Measurements from ENCODE around the gene SLC35A2.

The SLC35A2 gene

DNA sequence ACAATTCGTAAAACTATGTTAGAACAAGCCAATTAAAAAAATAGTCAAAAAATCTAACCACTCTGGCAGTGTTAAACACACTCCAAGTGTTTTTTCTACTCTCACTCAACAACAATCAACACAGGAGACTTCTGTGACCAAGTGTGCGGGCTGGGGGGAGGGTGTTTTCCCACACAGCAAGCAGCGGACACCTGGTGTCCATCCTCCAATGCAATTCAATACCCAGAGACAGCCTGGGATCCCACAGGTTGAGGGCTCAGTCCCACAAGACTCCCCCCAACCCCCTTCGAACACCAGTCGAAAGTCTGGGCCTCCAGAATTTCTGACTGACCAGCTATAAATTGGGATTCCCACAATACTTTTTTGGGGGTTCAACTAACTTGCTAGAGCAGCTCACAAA lies 15.7 kb upstream of the SLC35A2 start:
- DNase-seq: no peak

DNA sequence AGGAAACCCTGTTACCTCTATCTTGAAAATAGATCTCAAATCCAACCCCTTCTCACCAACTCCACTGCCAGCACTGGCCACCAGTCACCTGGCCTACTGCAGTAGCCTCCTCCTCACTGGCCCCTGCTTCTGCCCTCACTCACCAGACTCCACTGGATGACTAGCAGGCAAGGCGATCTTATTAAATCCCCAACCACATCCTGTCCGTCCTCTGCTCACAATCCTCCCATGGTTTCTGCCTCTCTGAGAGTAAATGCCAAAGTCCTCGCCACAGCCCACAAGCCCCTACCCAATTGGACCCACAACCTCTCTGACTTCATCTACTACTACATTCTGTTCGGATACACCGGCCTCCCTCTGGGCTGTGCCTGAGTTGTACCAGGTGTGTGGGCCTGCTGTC lies 12.8 kb upstream of the SLC35A2 start:
- DNase-seq: no peak

DNA sequence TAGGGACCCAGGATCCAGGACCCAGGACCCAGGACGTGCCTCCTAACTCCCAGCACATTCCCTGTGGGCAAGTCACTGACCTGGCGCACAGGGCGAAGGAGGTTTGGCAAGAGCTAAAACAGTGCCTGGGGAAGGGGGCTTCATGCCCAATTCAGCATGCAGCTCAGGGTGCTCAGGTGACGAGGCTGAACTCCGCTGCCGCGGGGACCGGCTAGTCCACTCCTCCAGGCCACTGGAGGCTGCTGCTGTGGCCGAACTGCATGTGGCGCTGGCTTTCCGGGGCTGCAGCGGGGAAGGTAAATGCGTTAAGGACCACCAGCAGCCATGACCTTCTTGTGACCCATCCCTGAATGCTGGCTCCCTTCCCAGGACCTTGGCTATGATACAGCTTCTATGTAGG lies 12.3 kb upstream of the SLC35A2 start:
- no peak for DNase-seq

DNA sequence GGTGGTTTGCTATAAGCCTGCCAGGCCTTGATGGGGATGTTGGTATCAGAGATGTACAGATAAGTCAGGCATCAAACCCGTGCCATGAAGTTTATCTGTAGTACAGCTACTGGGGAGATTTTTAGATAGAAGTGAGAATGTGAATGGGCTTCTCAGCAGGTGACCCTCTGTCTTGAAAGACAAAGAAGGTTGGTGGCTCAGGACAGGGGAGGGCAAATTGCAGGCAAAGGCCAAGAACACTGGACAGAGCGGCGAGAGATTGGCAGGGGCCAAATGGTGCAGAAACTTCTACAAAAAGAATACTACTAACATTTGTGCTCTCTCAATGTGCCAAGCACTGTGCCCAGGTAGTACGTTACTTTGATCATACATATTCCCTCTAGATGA lies 9.3 kb upstream of the SLC35A2 start:
- DNase-seq: no peak

DNA sequence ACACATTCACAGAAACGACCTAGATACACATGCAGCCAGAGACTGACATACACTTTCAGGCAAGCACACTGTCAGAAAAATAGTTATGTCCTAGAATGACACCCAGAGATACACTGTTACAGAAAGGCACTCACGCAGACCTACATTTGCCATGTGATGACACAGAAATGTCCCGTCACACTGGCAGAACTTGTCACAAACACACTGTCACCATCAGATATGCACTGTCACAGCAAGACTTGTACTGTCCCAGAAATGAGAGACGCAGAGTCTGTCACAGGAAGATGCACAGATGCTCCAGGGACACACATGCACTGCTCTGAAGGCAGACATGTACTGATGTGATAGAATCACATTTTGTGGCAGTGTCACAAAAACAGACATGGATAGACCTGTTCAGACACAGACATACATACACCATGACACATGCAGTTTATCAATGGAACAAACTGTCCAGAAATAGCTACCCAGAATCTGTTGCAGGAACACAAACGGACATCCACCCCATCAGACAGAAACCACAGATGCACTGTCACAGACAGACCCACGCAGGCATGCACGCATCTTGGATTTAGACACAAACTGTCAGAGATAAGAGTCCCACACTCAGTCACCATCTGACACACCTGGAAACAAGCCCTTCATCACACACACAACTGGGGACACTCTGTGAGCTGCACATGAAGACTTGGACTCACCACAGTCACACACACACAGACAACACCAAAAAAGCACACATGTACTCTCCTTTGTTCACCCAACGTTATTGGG lies 8.7 kb upstream of the SLC35A2 start:
- no peak for DNase-seq

DNA sequence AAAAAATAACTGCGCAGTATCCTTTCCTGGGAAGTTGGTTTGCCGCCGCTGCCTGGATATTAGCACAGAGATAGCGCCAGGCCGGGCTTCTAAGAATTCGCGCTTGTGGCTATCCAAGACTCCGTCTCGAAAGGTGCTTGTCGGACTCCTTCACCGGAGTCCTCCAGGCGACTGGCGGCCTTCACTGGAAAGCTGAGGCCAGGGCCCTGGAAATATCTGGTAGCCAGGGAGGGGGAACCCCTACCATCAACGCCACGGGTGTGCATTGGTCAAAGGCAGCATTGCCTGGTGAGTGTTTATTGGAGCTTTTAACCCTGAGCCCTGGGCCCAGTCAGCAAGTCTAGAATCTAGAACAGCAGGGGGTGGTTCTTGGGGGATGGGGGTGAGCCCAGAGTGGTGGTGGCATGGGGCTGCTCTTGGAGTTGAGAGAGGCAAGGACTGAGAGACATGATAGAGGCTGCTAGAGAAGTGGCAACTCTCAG lies 8.0 kb upstream of the SLC35A2 start:
- DNase-seq: no peak

DNA sequence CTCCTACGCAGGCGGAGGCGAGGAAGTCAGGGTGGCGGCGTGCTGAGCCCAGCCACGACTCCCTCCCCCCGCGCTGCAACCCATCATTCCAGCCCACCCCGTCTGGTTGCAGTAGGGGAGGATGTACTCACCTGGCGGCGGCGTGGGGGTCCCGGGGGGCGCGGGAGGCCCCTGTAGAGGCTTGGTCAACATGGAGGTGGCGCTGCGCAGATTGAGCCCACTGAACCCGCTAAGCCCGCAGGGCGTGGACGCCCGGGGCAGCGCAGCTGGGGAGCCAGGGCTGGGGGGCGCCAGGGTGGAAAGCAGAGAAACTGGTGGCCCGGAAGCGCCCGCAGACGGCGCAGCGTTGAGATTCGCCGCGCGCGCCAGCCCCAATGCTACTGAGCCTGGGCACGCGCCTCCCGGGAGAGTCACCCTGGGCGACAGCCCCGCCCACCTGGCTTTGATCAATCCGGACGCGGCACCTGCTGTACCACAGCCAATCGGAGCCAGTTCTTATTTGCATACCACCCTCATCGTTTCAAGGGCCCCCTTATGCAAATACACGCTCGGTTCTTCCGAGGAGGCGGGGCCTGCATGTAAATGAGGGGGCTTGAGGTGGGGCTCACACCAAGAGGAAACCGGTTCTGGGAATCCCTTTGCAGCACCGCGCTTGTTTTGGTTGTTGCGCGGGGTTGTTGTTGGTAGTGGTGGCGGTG lies 7.3 kb upstream of the SLC35A2 start, which contains the start of gene PIM2:
Gene PIM2, minus strand, starts transcription at position 382 of the 698 bp plus-strand sequence. Its CDS starts 190 bp downstream, at position 192.
- DNase-seq: peak; percentile 93

DNA sequence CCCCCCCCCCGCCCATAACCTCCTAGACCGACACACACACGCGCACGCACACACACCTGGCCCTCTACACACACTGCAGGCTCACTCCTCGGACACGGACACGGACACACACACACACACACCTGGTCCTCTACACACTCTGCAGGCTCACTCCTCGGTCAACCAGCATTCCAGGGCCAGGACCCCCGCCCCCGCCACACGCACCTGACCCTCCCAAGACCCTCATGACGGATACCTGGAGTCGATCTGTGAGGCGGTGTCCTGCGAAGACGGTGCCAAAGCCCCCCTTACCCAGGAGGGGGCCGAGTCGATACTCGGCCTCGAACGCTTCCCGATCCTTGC lies 6.8 kb upstream of the SLC35A2 start:
- DNase-seq: no peak

DNA sequence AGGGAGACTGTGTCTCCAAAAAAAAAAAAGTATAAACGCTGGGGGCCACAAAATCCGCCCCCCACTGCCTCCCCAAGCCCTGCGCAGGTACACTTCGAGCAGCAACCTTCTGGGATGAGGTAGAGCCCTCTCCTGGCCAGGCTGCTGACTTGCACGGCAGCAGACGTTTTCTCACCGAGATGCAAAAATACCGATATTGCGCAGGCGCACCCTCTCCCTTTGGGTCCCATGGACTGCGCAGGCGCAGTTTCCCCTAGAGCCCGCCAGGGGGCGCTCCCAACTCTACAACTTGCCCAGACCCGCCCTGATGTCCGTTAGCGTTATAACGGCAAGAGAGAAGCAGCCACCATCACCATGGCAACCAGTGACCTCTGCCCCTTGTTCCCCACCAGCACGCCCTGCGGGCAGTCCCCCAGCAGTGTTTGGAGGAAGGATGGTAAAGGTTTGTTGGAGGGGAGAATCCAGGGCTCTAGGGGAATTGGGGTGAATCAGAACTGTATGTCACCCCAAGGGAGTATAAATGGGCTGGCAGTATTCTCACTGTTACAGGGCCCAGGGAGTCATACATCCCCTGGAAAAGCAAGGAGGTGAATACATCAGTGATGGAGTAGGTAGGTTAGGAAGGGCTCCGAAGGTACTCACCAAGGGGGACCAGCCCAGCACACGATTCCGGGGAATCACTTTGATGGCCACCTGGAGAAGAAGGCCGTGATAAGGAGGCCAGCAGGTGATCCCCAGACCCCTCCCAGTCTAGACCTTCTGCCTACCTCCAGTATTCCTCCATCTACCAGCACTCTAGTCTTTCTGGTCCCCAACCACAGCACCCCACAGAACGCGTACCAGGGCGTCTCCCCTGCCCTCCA lies 5.9 kb upstream of the SLC35A2 start:
- DNase-seq: peak; percentile 55

DNA sequence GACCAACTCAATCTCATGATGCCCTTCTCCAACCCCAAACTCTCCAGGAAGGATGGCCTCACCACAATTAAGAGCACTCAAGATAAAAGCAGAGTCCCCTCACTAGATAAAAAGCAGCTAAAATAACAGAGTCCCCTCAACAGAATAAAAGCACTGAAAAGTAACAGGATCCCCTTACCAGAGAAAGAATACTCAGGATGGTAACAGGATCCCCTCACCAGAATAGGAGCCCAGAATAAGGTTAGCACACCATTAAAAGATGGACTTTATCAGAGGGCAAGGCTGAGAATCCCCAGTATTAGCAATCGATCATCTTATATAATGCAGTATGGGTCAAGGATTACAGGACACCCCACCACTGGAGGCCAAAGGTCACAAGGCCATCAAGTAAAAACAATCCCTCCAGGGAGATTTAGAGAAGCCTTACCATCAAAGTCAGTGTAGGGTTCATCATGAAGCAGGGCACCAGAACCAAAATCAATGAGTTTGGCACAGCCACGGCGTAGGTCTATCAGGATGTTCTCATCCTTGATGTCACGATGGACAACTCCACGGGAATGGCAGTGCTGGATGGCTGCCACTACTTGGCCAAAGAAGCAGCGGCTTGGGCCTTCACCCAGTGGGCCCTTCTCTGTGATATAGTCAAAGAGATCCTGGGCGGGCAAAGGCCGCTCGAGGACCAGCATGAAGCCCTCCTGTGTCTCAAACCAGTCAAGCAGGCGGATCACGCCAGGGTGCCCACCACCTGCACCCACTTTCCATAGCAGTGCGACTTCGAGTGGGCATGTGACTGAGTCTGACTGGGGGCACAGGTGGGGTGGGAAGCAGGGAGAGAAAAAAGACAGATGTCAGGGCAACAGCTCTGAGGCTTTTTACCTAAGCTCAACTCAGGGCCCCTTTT lies 3.4 kb upstream of the SLC35A2 start:
- no peak for DNase-seq

DNA sequence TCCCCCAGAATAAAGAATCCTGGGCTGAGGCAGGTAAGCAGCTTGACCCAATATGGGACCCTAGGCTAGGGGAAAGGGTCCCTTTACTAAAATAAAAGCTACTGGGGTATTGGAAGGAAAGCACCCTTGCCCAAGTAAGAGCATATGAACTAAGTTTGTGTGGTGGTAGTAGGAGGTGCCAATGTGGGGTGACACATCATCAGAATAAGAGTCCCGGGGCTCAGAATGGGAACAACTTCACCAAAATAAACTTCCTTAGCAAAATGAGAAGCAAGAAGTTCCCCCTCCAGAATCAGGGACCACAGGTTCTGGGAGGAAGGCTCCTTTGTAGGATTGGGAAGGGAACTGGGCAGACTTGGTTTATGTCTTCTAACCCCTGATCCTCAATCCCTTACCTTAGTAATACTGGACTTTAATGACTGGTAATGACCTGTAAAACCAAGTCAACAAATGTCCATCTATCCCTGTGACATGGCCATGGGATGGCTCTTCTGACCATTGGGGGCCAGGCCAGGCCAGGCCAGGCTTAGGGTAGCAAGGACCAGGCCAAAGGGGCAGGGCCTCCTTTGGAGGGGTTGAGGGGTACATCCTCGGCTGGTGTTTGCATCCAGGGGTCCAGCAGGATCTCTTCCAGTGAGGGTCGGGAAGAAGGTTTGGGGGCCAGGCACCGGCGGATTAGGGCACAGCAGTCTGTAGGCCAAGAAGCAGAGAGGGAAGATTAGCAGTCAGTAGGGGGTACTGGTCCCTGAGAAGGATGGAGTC lies 2.3 kb upstream of the SLC35A2 start:
- no peak for DNase-seq

DNA sequence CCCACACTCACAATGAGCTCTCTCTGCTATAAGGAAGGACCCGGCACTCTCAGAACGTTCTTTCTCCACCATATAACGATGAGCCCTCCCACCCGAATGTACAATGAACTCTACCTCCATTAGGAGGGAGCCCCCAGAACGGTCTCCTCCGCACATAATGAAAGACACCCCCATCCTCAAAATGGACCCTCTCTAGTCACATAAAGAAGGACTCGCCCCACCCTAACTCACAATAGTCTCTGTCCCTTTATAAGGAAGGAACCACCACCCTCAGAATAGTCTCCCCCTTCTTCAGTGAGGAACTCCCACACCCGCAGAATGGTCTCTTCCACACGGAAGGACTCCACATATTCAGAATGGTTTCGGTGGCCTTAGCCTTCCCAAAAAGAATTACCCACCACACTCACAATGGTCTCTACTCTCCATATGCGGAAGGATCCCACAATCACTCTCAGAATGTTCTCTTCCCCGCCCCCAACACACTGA lies 477 bp downstream of the SLC35A2 start:
- no peak for DNase-seq

DNA sequence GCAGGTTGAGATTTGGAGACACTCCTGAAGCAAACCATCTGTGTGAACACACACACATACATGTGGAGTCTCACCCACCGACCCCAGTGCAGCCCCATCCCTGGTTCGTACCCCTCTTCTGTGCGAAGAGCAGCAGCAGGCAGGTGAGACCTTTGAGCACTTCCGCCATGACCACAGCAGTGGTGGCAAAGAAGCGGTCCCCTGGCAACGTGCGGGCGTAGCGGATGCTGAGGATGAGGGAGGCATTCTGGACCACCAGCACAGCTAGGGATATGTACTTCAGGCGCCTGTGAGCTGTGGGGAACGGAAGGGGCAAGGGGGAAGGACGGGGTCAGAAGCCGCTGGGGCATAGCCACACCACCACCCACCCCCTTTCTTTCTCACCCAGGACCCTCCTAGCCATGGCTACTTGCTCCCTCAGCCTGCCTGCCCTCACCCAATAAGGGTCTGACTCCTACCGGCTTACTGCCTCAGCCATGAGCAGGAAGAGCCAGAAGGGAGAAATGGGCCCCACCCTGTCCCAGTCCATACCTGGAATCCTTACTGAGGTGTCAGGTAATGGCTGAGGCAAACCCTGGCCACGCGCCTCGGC lies 1.6 kb downstream of the SLC35A2 start:
- DNase-seq: no peak

DNA sequence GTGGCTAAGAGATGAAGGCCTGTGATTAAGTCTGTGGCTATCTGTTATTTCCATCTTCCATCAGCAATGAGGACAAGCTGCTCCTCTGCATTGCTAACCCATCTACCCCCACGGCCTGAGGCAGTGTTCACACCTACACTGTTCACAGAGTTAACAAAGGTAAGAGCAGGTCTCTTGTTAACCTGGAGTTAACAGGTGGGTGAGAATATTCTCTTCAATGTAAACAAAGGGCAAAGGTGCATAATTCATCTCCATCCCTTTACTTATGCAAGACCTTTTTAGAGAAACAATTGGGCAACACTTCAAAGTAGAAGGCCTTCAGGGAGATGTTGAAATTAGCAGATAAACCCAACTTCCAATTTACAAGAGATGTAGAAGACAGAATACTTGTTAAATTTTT lies 2.8 kb downstream of the SLC35A2 start:
- DNase-seq: no peak

DNA sequence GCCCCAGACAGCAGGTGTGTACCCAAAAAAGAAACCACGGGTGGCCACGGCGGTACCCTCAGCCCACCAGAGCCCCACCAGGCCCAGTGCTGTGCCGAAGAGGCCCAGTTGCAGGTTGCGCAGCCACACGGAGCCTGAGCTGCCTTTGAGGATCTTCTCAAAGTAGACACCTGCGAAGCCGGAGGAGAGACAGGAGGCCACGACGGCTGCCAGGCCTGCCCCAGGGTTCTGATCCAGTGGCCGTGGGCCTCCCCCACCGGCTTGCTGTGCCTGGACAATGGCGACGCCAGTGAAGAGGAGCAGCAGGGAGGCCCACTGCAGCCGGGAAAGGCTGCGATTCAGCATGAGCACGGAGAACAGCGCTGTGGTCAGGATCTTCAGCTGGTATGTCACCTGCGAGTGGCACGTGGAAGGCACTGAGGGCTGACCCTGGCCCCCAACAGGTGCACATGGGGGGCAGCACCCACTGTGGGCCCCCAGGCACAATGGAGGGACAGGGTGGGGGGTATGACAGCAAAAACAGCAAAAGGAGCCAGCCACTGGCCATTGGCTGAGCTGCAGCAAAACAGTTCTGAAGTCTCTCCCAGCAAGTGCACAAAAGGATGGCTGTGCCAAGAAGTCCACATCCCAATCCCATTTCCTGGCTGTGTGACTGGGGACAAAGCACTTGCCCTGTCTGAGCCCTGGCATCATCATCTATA lies 6.2 kb downstream of the SLC35A2 start:
- no peak for DNase-seq

DNA sequence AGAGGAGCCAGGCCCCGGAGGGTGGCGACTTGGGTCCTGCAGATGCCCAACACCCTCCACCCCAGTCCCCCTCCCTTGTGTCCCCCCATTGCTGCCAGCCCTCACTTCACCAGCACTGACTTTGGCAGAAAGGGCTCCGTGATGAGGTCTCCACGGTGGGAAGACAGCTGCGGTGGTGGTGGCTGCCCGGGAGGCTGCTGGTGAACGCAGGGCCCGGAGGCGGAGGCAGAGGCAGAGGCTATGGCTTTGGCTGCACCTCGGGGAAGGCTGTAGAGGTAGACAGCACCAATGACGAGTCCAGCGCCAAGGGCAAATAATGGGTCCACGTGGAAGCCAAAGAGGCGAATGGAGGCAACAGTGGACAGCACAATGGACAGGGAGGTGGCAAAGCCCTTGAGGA lies 6.8 kb downstream of the SLC35A2 start:
- no peak for DNase-seq

DNA sequence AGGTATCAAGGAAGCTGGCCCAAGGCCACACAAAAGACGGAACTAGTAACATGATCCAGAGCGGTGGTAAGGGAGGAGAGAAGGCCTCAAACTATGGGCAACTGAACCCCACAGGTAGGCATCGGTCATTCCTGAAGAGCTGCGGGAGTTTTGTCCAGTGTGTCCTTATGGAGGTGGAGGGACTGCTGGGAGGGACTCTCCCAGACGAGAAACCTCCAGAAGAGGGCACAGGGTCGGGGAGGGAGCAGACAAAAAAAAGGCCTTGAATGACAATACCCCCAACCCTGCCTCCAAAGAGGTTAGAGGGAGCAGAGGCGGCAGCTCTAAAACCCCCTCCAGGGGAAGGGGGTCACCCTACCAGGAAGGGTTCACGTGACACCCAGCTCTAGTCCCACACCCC lies 7.3 kb downstream of the SLC35A2 start:
- DNase-seq: no peak

DNA sequence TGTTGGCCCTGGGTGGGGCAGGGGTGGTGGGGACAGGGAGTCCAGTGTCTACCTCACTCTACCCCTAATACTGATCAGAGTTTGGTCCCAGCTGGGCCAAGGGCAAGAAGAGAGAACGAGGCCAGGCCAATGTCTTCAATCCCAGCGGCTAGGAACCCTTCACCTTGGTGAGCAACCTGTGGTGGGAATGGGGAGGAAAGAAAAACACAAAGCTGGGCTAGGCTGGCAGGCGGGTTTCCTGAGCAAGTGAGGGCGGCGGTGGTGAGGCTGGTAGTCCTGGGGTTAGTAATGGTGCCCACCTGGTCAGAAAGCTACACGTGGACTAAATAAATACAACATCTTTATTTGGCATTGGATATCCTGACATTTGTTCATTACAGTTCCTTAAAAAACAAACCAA lies 8.2 kb downstream of the SLC35A2 start:
- no peak for DNase-seq

DNA sequence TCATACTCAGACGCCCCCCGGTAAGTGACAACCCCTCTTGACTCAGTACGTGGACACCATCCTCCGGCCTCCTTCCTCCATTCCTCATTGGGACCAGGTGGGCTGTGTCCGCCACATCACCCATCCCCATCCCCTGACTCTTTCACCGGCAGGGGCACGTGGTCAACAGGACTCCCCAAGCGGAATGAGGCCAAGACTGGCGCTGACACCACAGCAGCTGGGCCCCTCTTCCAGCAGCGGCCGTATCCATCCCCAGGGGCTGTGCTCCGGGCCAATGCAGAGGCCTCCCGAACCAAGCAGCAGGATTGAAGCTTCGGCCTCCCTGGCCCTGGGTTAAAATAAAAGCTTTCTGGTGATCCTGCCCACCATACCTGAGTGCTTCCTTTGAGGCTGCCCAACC lies 8.7 kb downstream of the SLC35A2 start:
- no peak for DNase-seq

DNA sequence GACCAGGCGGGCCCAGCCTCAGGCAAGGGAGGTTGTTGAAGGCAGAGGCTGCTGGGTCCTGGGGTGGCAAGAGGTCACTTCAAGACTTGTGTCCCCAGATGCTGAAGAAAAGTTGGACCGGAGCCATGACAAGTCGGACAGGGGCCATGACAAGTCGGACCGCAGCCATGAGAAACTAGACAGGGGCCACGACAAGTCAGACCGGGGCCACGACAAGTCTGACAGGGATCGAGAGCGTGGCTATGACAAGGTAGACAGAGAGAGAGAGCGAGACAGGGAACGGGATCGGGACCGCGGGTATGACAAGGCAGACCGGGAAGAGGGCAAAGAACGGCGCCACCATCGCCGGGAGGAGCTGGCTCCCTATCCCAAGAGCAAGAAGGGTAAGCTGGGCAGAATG lies 9.3 kb downstream of the SLC35A2 start:
- no peak for DNase-seq

DNA sequence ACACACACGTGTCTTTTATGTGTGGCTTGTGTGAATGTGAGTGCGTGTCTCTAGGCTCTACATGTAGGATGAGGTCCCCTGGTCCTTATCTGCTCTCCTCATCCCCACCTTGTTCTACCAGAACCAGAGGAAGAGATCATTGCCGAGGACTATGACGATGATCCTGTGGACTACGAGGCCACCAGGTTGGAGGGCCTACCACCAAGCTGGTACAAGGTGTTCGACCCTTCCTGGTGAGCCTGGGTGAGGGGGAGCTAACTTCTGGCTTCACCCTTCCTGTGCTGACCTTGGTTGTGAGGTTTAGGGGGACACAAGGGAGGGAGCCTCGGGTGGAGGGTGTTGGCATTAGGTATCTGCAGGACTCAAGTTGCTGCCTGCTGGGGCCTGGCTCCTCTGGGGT lies 10.4 kb downstream of the SLC35A2 start:
- DNase-seq: no peak

Data from NCI-H1105 (cell line).